Central memory CD8-positive, alpha-beta T cell (primary cell): Measurements from ENCODE around the gene BEST2.

Experiments used
- ATAC-seq: fragments of 150-1000 bp; cut with Tn5 transposase; replicated peaks from 2 replicates; pipeline ENCODE4 v1.10.0; 2022; ENCODE audit warnings: mild to moderate bottlenecking, moderate FRiP score, moderate number of reproducible peaks; ENCODE audit not compliant: poor library complexity, severe bottlenecking; ENCODE audit errors: extremely low read depth
- DNase-seq, 2 donors: peaks; one replicate each; pipeline ENCODE4 v3.0.0; 2021; ENCODE audit warnings: low spot score in 2 of 2
- H3K27ac Mint-ChIP-seq: one replicate; pipeline ENCODE4 v1.8.0; 2022; ENCODE audit warnings: low read depth, mild to moderate bottlenecking, moderate library complexity, mixed read lengths
- H3K27me3 Mint-ChIP-seq: one replicate; pipeline ENCODE4 v1.8.0; 2022; ENCODE audit warnings: mixed read lengths
- H3K36me3 Mint-ChIP-seq: one replicate; pipeline ENCODE4 v1.8.0; 2022; ENCODE audit warnings: mild to moderate bottlenecking, moderate library complexity, mixed read lengths; ENCODE audit not compliant: insufficient read depth
- H3K4me1 Mint-ChIP-seq: one replicate; pipeline ENCODE4 v1.8.0; 2022; ENCODE audit warnings: mixed read lengths
- H3K4me3 Mint-ChIP-seq: one replicate; pipeline ENCODE4 v1.8.0; 2022; ENCODE audit warnings: mild to moderate bottlenecking, moderate library complexity, mixed read lengths
- H3K9me3 Mint-ChIP-seq: one replicate; pipeline ENCODE4 v1.8.0; 2022; ENCODE audit warnings: mixed read lengths

Gene BEST2

GRCh38 chr19:12779162-12779993 is 27.8 kb downstream of the BEST2 start:
- Mint-ChIP-seq H3K4me1 (peaks cover 21% of the 10 kb centered on the region), H3K4me3 (peak overlapping the region; percentile 81), H3K36me3 (peaks cover 18% of the 10 kb centered on the region), H3K27me3 (no peaks in the 10 kb centered on the region), H3K9me3 (no peaks in the 10 kb centered on the region), H3K27ac (peak overlapping the region; percentile 78)
- ATAC-seq (no peak), DNase-seq (no peak)

- ATAC-seq (peak; percentile 68), DNase-seq (no peak)
- peaks cover 12% of the 10 kb centered on the region for H3K36me3 Mint-ChIP-seq
- H3K4me3 Mint-ChIP-seq = peak overlapping the region; percentile 73
- peaks cover 21% of the 10 kb centered on the region for H3K4me1 Mint-ChIP-seq
- no peaks in the 10 kb centered on the region for H3K27me3 Mint-ChIP-seq
- no peaks in the 10 kb centered on the region for H3K9me3 Mint-ChIP-seq
- H3K27ac Mint-ChIP-seq = peak overlapping the region; percentile 77
Observed at GRCh38 chr19:12782174-12782423, 30.5 kb downstream of the BEST2 start.

GRCh38 chr19:12782424-12783290 is 31.1 kb downstream of the BEST2 start:
- ATAC-seq (peak; percentile 45), DNase-seq (peak; percentile 84 to 94)
- Mint-ChIP-seq H3K27me3 (no peaks in the 10 kb centered on the region), H3K9me3 (no peaks in the 10 kb centered on the region), H3K36me3 (peaks cover 9% of the 10 kb centered on the region), H3K4me3 (peak overlapping the region; percentile 73), H3K27ac (peak overlapping the region; percentile 77), H3K4me1 (peaks cover 21% of the 10 kb centered on the region)

GRCh38 chr19:12783291-12783848 is 31.8 kb downstream of the BEST2 start:
- Mint-ChIP-seq H3K27ac (no peak overlapping the region), H3K9me3 (no peaks in the 10 kb centered on the region), H3K4me3 (peak overlapping the region; percentile 31), H3K36me3 (peaks cover 9% of the 10 kb centered on the region), H3K27me3 (no peaks in the 10 kb centered on the region), H3K4me1 (peaks cover 18% of the 10 kb centered on the region)
- no peak for ATAC-seq
- DNase-seq = no peak

DNA sequence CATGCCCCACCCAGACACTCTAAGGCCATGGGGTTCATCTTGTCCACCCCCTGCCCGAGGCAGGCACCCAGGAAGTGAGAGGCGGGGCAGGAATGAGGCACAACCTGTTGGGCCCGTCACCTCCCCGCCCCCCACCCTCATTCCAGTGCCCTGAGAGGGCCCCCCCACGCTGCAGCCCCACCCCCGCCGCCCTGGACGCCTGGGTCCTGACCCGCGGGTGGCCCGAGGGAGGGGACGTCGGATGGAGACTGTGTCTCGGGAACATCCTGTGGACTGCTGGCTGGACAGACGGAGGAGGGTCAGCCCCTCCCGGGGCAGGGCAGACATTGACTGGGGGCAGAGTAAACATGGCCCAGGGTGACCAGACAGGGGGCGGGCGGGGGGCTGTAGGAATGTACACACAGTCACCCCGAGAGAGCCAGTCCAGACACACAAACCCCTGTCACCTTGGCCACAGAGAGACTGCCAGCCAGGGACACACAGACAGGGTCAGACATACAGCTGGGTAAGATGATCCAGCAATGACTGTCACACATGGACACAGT is 32.3 kb downstream of the BEST2 start:
- ATAC-seq = no peak
- no peak for DNase-seq
- no peaks in the 10 kb centered on the region for H3K9me3 Mint-ChIP-seq
- peak overlapping the region; percentile 31 for H3K4me3 Mint-ChIP-seq
- peaks cover 15% of the 10 kb centered on the region for H3K4me1 Mint-ChIP-seq
- peaks cover 9% of the 10 kb centered on the region for H3K36me3 Mint-ChIP-seq
- H3K27ac Mint-ChIP-seq = no peak overlapping the region
- no peaks in the 10 kb centered on the region for H3K27me3 Mint-ChIP-seq

- Mint-ChIP-seq H3K4me3 (no peak overlapping the region), H3K27ac (no peak overlapping the region), H3K36me3 (peaks cover 14% of the 10 kb centered on the region), H3K4me1 (peaks cover 15% of the 10 kb centered on the region), H3K9me3 (no peaks in the 10 kb centered on the region), H3K27me3 (no peaks in the 10 kb centered on the region)
- ATAC-seq (peak; percentile 10), DNase-seq (no peak)
Observed at GRCh38 chr19:12784394-12784870, 32.8 kb downstream of the BEST2 start.

DNA sequence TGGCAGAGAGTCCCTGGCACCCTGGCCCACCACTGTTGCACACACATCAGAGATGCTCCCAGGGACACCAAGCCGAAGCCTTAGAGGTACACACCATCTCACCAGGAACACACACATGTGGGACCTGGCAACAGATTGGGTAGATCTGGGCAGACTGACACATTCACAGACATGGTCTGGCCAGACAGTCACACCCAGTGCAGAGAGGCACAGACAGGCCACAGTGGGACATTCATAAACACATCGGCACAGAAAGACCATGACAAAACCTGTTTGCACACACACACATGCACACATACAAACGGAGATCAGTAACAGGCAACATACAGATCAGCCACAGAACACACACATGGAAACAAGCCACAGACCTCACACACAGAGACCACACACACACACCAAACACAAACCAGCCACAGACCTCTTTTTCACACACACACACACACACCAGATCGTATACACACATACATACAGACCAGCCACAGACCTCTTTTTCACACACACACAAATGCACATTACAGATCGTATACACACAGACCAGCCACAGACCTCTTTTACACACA is 33.4 kb downstream of the BEST2 start:
- Mint-ChIP-seq H3K4me1 (peaks cover 15% of the 10 kb centered on the region), H3K36me3 (peaks cover 14% of the 10 kb centered on the region), H3K9me3 (no peaks in the 10 kb centered on the region), H3K27me3 (no peaks in the 10 kb centered on the region), H3K27ac (no peak overlapping the region), H3K4me3 (no peak overlapping the region)
- ATAC-seq = peak; percentile 20
- DNase-seq = peak in 1 of 2 donors; percentile 71

DNA sequence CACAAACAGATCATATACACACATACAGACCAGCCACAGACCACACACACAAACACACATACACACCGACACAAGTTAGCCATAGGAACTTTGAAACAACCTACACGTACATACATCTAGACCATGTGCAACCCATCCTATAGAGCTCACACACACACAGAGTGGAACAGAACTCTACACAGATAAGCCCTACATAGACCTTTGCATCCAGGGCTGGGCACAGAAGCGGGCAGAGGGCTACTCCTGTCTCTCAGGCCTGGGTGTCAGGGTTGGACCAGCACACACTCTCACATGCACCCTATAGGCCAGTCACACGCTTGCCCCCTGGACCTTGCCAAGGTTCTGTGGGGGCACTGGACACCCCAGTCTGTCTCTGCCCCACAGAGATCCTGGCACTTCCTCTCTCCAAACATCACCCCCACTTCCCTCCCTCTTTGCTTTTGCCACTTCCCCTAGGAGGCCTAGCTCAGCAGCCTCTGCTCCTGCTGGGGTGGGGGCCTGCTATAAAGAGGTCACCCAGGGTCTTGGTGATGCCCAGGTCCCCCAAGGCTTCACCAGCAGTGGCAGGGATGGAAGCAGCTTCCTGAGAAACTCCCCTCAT is 33.9 kb downstream of the BEST2 start:
- DNase-seq = no peak
- H3K9me3 Mint-ChIP-seq = no peaks in the 10 kb centered on the region
- H3K36me3 Mint-ChIP-seq = peaks cover 18% of the 10 kb centered on the region
- no peaks in the 10 kb centered on the region for H3K27me3 Mint-ChIP-seq
- peaks cover 19% of the 10 kb centered on the region for H3K4me1 Mint-ChIP-seq
- no peak overlapping the region for H3K4me3 Mint-ChIP-seq
- no peak for ATAC-seq
- H3K27ac Mint-ChIP-seq = no peak overlapping the region

GRCh38 chr19:12786141-12786870 is 34.7 kb downstream of the BEST2 start:
- H3K36me3 Mint-ChIP-seq = peaks cover 24% of the 10 kb centered on the region
- peaks cover 27% of the 10 kb centered on the region for H3K4me1 Mint-ChIP-seq
- ATAC-seq (no peak), DNase-seq (no peak)
- H3K9me3 Mint-ChIP-seq = no peaks in the 10 kb centered on the region
- no peaks in the 10 kb centered on the region for H3K27me3 Mint-ChIP-seq
- no peak overlapping the region for H3K27ac Mint-ChIP-seq
- H3K4me3 Mint-ChIP-seq = no peak overlapping the region

- no peaks in the 10 kb centered on the region for H3K27me3 Mint-ChIP-seq
- H3K4me3 Mint-ChIP-seq = no peak overlapping the region
- no peak overlapping the region for H3K27ac Mint-ChIP-seq
Observed at GRCh38 chr19:12786952-12787351, 35.4 kb downstream of the BEST2 start.

DNA sequence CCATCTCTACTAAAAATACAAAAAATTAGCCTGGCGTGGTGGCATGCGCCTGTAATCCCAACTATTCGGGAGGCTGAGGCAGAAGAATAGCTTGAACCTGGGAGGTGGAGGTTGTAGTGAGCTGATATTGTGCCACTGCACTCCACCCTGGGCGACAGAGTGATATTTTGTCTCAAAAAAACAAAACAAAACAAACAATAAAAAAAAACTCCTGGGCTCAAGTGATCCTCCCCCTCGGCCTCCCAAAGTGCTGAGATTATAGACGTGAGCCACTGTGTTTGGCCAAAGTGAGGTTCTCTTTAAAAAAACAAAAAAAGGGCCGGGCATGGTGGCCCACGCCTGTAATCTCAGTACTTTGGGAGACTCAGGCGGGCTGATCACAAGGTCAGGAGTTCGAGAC is 35.9 kb downstream of the BEST2 start:
- no peak for ATAC-seq
- Mint-ChIP-seq H3K27me3 (no peaks in the 10 kb centered on the region), H3K4me3 (no peak overlapping the region), H3K27ac (no peak overlapping the region), H3K9me3 (no peaks in the 10 kb centered on the region), H3K36me3 (peaks cover 28% of the 10 kb centered on the region), H3K4me1 (peaks cover 20% of the 10 kb centered on the region)
- DNase-seq = no peak

More at GRCh38 chr19:12786952-12787351, 35.4 kb downstream of the BEST2 start:
- DNase-seq (no peak), ATAC-seq (no peak)
- H3K9me3 Mint-ChIP-seq = no peaks in the 10 kb centered on the region
- peaks cover 27% of the 10 kb centered on the region for H3K36me3 Mint-ChIP-seq
- peaks cover 24% of the 10 kb centered on the region for H3K4me1 Mint-ChIP-seq
